Measurements from ENCODE around the gene MAP3K14.

- no peak for TF ChIP-seq CTCF (conservative IDR thresholded peaks at IDR 0.05; ENCODE audit: low read depth, low read length)
- TF ChIP-seq EZH2 (IDR thresholded peaks at IDR 0.05; ENCODE audit: borderline replicate concordance, low read depth, low read length, poor library complexity, severe bottlenecking), result no peak
These were observed 15.7 kb upstream of the MAP3K14 start for GRCh38 chr17:45332505-45332904.

Data from A673 (cell line).